A673 (cell line): ENCODE results near the gene FRK. TPM values are rescaled to one million over a fixed set of nuclear protein-coding genes. Genes with fewer than 3 reads are reported as not detected.

ENCODE experiments used
- BruUV-seq: library from RNA; stranded (reverse); fragments of 400-500 nt; replicated peaks from 2 replicates; lab custom pipeline; 2021; lab: Mats Ljungman, UMichigan
- CTCF ChIA-PET: fragments of 300-600 bp; sonication (Branson Sonifier 250); formaldehyde crosslinking; loops from one replicate; lab custom pipeline; 2022; ENCODE audit warnings: antibody characterized with exemption; lab: Charles Lee
- POLR2A ChIA-PET: fragments of 300-600 bp; sonication (Branson Sonifier 250); formaldehyde crosslinking; loops from one replicate; lab custom pipeline; 2022; ENCODE audit warnings: antibody characterized with exemption; ENCODE audit not compliant: low non-redundant PET; lab: Charles Lee
- DNase-seq: peaks from one replicate; pipeline ENCODE4 v3.0.0-alpha.2; 2015; ENCODE audit warnings: low spot score
- H3K27ac ChIP-seq: fragments of 200-600 bp; sonication (generic); 2 replicates; pipeline ENCODE4 v1.5.1; 2016; ENCODE audit warnings: mixed run types, low read depth, mild to moderate bottlenecking, mixed read lengths, antibody characterized with exemption, low read length; ENCODE audit not compliant: poor library complexity, severe bottlenecking
- H3K27me3 ChIP-seq: fragments of 200-600 bp; sonication (generic); replicated peaks from 2 replicates; pipeline ENCODE4 v1.6.1; 2017; ENCODE audit warnings: mixed run types, low read depth, mild to moderate bottlenecking, mixed read lengths, antibody characterized with exemption, low read length; ENCODE audit not compliant: insufficient read depth, poor library complexity
- H3K36me3 ChIP-seq: fragments of 200-600 bp; sonication (generic); 2 replicates; pipeline ENCODE4 v1.6.1; 2016; ENCODE audit warnings: mixed run types, mild to moderate bottlenecking, mixed read lengths, antibody characterized with exemption, low read length; ENCODE audit not compliant: insufficient read depth, poor library complexity, severe bottlenecking
- H3K4me1 ChIP-seq: fragments of 200-600 bp; sonication (generic); 2 replicates; pipeline ENCODE4 v1.6.1; 2017; ENCODE audit warnings: mixed run types, mild to moderate bottlenecking, mixed read lengths, antibody characterized with exemption, low read length; ENCODE audit not compliant: insufficient read depth, poor library complexity, severe bottlenecking
- H3K4me3 ChIP-seq: fragments of 200-600 bp; sonication (generic); 2 replicates; pipeline ENCODE4 v1.5.1; 2016; ENCODE audit warnings: low read depth, mixed run types, mild to moderate bottlenecking, mixed read lengths, low read length; ENCODE audit not compliant: poor library complexity, severe bottlenecking
- H3K9me3 ChIP-seq: fragments of 200-600 bp; sonication (generic); 2 replicates; pipeline ENCODE4 v1.6.1; 2016; ENCODE audit warnings: mixed run types, low read depth, mild to moderate bottlenecking, mixed read lengths, antibody characterized with exemption, low read length; ENCODE audit not compliant: poor library complexity, severe bottlenecking
- EZH2 ChIP-seq: fragments of 200-600 bp; sonication (generic); IDR thresholded peaks from 2 replicates; pipeline ENCODE4 v1.6.1; 2017; ENCODE audit warnings: borderline replicate concordance, low read depth, mild to moderate bottlenecking, mixed read lengths, antibody characterized with exemption, low read length; ENCODE audit not compliant: poor library complexity, severe bottlenecking
- intact Hi-C: fragments of 100-400 bp; cut with micrococcal nuclease; formaldehyde crosslinking; loops from one replicate; pipeline ENCODE4 v1.10.0; 2022; ENCODE audit not compliant: unreplicated experiment
- total RNA-seq: library from RNA; stranded (reverse); gene quantifications from 2 replicates; pipeline ENCODE4 v1.2.3, GENCODE V29; 2021
- TF ChIP-seq, protein P1 (sequence below): fragments of 300-800, 200-600 bp; sonication (generic); conservative IDR thresholded peaks from 2 replicates; pipeline ENCODE4 v1.5.1; 2017; ENCODE audit warnings: low read depth, mild to moderate bottlenecking, antibody characterized with exemption, low read length, moderate library complexity, mixed read lengths

The FRK gene
- total RNA-seq, 1 experiment from 2014 or later: 12.3 TPM

DNA sequence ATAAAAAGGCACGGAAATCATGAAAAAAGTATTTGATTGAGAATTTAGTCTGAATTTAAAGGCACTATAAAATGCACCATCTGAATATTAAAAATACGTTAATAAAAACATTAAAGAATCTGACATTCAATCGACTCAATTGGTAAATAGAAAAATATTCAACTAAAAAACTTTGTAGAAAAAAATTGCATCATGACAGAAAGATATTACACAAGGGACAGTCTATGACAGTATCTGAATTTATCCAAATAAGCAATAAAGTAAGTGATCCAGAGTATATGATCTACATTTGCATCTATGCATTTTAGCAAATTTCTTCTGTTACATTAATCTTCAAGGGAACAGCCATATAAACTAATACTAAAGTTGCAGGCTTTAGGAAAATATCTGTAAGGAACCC lies 9.4 kb downstream of the FRK start:
- ChIA-PET POLR2A (no interaction called here), CTCF (no interaction called here)
- Histone ChIP-seq H3K4me1 (peaks cover 16% of the 10 kb centered on the region), H3K27ac (no peak overlapping the region), H3K4me3 (no peak overlapping the region), H3K9me3 (no peaks in the 10 kb centered on the region), H3K27me3 (no peaks in the 10 kb centered on the region), H3K36me3 (no peaks in the 10 kb centered on the region)
- TF ChIP-seq EZH2: no peak
- TF ChIP-seq, protein P1, sequence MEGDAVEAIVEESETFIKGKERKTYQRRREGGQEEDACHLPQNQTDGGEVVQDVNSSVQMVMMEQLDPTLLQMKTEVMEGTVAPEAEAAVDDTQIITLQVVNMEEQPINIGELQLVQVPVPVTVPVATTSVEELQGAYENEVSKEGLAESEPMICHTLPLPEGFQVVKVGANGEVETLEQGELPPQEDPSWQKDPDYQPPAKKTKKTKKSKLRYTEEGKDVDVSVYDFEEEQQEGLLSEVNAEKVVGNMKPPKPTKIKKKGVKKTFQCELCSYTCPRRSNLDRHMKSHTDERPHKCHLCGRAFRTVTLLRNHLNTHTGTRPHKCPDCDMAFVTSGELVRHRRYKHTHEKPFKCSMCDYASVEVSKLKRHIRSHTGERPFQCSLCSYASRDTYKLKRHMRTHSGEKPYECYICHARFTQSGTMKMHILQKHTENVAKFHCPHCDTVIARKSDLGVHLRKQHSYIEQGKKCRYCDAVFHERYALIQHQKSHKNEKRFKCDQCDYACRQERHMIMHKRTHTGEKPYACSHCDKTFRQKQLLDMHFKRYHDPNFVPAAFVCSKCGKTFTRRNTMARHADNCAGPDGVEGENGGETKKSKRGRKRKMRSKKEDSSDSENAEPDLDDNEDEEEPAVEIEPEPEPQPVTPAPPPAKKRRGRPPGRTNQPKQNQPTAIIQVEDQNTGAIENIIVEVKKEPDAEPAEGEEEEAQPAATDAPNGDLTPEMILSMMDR: no peak
- BruUV-seq: no TSS peak
- intact Hi-C loops: no loop called here
- DNase-seq: no peak

DNA sequence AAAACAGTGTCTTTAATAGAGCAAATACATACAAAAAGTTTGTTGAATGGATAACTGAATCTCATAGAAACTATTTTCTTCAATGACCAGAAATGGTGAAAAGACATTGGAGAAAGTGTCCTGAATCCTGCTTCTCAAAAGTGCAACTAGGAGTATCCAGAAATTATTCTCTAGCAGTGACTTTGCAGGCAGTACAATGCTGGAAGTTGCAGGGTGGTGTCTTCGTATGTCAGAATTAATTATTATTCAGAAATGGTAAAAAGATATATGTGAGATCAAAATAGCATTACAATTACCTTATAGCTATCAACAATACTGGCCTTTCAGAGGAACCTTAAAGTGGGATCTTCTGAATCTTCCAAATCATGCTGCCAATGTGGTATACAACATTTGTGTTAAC lies 10.0 kb downstream of the FRK start:
- POLR2A ChIA-PET: no interaction called here
- no peaks in the 10 kb centered on the region for H3K9me3 ChIP-seq
- intact Hi-C loops: no loop called here
- BruUV-seq: no TSS peak
- no peak overlapping the region for H3K4me3 ChIP-seq
- DNase-seq: no peak
- H3K4me1 ChIP-seq: peaks cover 11% of the 10 kb centered on the region
- CTCF ChIA-PET: no interaction called here
- H3K27ac ChIP-seq: no peak overlapping the region
- H3K36me3 ChIP-seq: no peaks in the 10 kb centered on the region
- no peaks in the 10 kb centered on the region for H3K27me3 ChIP-seq
- TF ChIP-seq, protein P1: no peak
- no peak for TF ChIP-seq EZH2

- Histone ChIP-seq H3K36me3 (no peaks in the 10 kb centered on the region), H3K4me1 (peaks cover 6% of the 10 kb centered on the region), H3K9me3 (no peaks in the 10 kb centered on the region), H3K27me3 (no peaks in the 10 kb centered on the region), H3K4me3 (no peak overlapping the region), H3K27ac (no peak overlapping the region)
- intact Hi-C loops: no loop called here
- no peak for TF ChIP-seq EZH2
- no TSS peak for BruUV-seq
- ChIA-PET POLR2A (no interaction called here), CTCF (no interaction called here)
- DNase-seq: no peak
Observed at GRCh38 chr6:116049321-116049720, 11.4 kb downstream of the FRK start.

DNA sequence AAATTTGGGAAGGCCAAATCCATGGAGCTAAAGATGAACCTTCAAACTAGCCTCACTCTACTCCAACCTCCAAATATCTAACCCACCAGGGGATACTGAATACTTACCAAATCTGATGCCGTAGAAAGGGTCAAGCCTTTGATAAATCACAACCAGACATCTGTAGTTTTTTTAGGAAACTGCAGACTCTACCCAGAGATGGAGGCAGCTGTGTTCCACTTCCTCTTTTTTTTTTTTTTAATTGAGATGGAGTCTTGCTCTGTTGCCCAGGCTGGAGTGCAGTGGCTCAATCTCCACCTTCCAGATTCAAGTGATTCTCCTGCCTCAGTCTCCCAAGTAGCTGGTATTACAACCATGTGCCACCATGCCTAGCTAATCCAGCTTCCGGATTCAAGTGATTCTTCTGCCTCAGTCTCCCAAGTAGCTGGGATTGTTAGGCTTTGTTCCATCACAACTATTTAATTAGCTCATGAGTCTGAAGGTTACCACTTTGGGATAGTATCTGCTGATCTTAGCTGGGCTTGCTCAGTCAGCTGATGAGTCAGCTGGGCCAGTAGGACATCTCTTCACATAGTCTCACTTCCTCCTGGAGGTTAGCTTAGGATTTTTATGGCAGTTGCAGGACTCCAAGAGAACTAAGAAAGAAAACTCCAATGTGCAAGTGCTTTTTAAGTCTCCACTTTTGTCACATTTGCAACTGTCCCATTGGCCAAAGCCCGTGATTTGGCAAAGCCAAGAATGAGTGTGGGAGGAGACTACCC lies 13.3 kb downstream of the FRK start:
- no TSS peak for BruUV-seq
- peaks cover 6% of the 10 kb centered on the region for H3K4me1 ChIP-seq
- DNase-seq: no peak
- intact Hi-C loops: no loop called here
- no peaks in the 10 kb centered on the region for H3K36me3 ChIP-seq
- ChIA-PET POLR2A (no interaction called here), CTCF (no interaction called here)
- H3K27me3 ChIP-seq: no peaks in the 10 kb centered on the region
- no peaks in the 10 kb centered on the region for H3K9me3 ChIP-seq
- H3K27ac ChIP-seq: no peak overlapping the region
- TF ChIP-seq EZH2: no peak
- TF ChIP-seq, protein P1: no peak
- no peak overlapping the region for H3K4me3 ChIP-seq
